HG02571 (cell line): ENCODE results near the gene SYNE3.

ENCODE experiments used
- ATAC-seq: cut with Tn5 transposase; IDR thresholded peaks from one replicate; pipeline ENCODE4 v1.9.1; 2021; ENCODE audit warnings: mild to moderate bottlenecking, moderate library complexity; ENCODE audit not compliant: unreplicated experiment

The SYNE3 gene

GRCh38 chr14:95516554-95517181 lies at the start of gene SYNE3:
Gene SYNE3 (minus strand): TSS chr14:95516650. CDS start chr14:95475821, 40,829 bp downstream.
- peak; percentile 41 for ATAC-seq

GRCh38 chr14:95564060-95564459 lies 47.6 kb upstream of the SYNE3 start:
- ATAC-seq: no peak

GRCh38 chr14:95562892-95563685 lies 46.6 kb upstream of the SYNE3 start:
- ATAC-seq: no peak

GRCh38 chr14:95561001-95561412 lies 44.6 kb upstream of the SYNE3 start:
- ATAC-seq: no peak

GRCh38 chr14:95559203-95559602 lies 42.8 kb upstream of the SYNE3 start:
- no peak for ATAC-seq

- no peak for ATAC-seq
These were observed 41.4 kb upstream of the SYNE3 start for GRCh38 chr14:95557832-95558231.

- no peak for ATAC-seq
These were observed 40.8 kb upstream of the SYNE3 start for GRCh38 chr14:95557291-95557690.

- ATAC-seq: no peak
These were observed 38.6 kb upstream of the SYNE3 start for GRCh38 chr14:95555053-95555452.

- ATAC-seq: no peak
These were observed 36.7 kb upstream of the SYNE3 start for GRCh38 chr14:95553141-95553540.

GRCh38 chr14:95551435-95551834 lies 35.0 kb upstream of the SYNE3 start:
- no peak for ATAC-seq

GRCh38 chr14:95549656-95550585 lies 33.5 kb upstream of the SYNE3 start:
- ATAC-seq: no peak

GRCh38 chr14:95548328-95548929 lies 32.0 kb upstream of the SYNE3 start:
- ATAC-seq: no peak

GRCh38 chr14:95547626-95548327 lies 31.3 kb upstream of the SYNE3 start:
- ATAC-seq: no peak

GRCh38 chr14:95547272-95547625 lies 30.8 kb upstream of the SYNE3 start:
- ATAC-seq: no peak

GRCh38 chr14:95545515-95546168 lies 29.2 kb upstream of the SYNE3 start:
- no peak for ATAC-seq

GRCh38 chr14:95544588-95544987 lies 28.1 kb upstream of the SYNE3 start:
- ATAC-seq: no peak

- ATAC-seq: no peak
These were observed 26.6 kb upstream of the SYNE3 start for GRCh38 chr14:95543021-95543420.

- ATAC-seq: no peak
These were observed 25.8 kb upstream of the SYNE3 start for GRCh38 chr14:95541932-95542930.

GRCh38 chr14:95541346-95541745 lies 24.9 kb upstream of the SYNE3 start:
- no peak for ATAC-seq
